Fibroblast of mammary gland (primary cell): ENCODE results near the gene PNMA8B.
"Not testable (repeated sequence)": the region's sequence is repeated elsewhere in the genome, so short reads cannot be mapped to it uniquely, and the experiment has no call there.

Source experiments
- DNase-seq: peaks from one replicate; pipeline ENCODE4 v3.0.0-alpha.2; 2010; ENCODE audit warnings: low read depth
- H3K4me3 ChIP-seq: 2 replicates; pipeline ENCODE4 v1.5.1; 2011; ENCODE audit warnings: low read depth, mild to moderate bottlenecking, low read length, moderate library complexity; ENCODE audit not compliant: control insufficient read depth
- TF ChIP-seq, protein P1 (sequence below): conservative IDR thresholded peaks from 2 replicates; pipeline ENCODE4 v1.5.1; 2011; ENCODE audit warnings: low read depth, low read length, inconsistent platforms; ENCODE audit not compliant: control insufficient read depth, insufficient read depth

Gene PNMA8B

DNA sequence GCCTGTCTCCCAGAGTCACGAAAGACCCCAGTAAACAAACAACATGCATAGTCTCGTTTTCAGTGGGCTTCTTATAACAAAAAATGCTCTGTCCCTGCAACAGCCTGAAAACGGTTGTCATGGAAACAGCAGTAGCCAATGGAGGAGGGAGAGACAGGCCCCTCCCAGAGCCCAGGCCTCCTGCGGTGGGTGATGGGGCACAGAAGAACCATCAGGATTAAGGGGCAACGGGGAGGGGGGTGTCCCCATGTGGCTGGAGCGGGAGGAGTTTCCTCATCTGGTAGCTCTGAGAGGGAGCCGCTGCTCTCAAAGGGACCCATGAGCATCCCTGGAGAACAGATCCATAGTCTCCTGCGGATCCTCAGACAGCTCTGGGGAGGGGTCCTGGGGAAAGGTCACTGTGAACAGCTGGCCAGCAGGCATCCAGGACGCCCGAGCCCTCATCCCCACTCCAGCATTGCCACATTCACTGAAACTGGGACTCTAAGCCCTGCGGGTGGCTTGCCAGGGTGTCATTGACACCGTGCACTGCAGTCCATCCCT, 37.5 kb upstream of the PNMA8B start:
- no peak overlapping the region for H3K4me3 ChIP-seq
- TF ChIP-seq, protein P1, sequence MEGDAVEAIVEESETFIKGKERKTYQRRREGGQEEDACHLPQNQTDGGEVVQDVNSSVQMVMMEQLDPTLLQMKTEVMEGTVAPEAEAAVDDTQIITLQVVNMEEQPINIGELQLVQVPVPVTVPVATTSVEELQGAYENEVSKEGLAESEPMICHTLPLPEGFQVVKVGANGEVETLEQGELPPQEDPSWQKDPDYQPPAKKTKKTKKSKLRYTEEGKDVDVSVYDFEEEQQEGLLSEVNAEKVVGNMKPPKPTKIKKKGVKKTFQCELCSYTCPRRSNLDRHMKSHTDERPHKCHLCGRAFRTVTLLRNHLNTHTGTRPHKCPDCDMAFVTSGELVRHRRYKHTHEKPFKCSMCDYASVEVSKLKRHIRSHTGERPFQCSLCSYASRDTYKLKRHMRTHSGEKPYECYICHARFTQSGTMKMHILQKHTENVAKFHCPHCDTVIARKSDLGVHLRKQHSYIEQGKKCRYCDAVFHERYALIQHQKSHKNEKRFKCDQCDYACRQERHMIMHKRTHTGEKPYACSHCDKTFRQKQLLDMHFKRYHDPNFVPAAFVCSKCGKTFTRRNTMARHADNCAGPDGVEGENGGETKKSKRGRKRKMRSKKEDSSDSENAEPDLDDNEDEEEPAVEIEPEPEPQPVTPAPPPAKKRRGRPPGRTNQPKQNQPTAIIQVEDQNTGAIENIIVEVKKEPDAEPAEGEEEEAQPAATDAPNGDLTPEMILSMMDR, result no peak
- no peak for DNase-seq

DNA sequence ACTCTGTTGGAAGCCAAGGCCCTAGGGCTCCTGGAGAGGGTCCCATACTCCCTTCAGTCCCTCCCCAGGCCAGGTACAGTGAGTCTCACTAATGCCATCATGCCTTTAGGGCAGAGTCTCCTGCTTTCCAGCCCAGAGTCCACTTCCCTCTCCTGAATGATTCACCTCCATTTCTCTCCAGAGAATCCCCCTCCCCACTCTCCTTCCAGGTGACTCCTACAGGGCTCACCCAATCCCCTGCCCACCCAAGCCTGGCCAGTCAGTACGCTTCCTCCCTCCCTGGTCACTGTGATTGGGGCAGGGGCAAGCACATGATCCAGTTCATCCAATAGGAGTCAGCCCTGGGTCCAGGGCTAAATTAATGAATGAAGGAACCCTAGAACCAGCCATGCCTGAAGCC, 35.0 kb upstream of the PNMA8B start:
- DNase-seq, result peak; percentile 11
- no peak overlapping the region for H3K4me3 ChIP-seq
- TF ChIP-seq, protein P1, result no peak

DNA sequence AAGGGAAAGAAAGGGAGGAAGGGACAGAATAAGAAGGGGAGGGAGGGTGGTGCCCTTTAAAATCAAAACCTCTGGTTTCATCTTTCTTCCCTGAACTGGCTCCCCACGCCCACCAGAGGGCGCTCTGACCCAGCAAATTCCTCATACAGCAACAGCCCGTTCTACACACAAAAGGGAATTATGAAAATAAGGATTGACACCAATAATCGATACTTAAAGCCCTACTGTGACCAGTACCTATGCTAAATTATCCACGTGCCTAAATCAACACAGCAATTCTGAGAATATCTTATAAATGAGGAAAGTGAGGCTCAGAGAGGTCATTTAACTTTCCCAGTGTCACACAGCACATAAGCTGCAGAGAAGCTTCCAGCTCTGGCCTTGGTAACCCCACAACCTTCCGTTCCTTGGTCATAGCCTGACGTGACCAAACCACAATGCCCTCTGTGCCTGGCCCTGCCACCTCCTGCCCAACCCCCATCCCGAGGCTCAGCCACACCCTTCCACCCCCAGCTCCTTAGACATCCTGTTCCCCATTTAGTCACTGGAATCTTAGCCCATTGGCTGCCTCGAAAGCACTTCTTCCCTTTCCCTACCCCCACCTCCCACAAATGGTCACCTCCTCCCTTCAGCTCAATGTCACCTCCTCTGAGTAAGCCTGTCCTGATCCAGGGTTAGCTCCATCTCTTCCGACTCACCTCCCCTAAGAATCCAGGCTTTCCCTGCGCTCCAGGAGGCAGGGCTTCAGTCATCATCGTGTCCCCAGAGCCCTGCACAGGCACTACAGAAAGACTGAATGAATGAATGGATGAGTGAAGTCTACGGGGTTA, 34.2 kb upstream of the PNMA8B start:
- DNase-seq, result peak; percentile 64
- TF ChIP-seq, protein P1, result peak; percentile 93
- no peak overlapping the region for H3K4me3 ChIP-seq

- DNase-seq, result no peak
- TF ChIP-seq, protein P1, result no peak
- no peak overlapping the region for H3K4me3 ChIP-seq
Observed at GRCh38 chr19:46528601-46529590, 33.2 kb upstream of the PNMA8B start.

DNA sequence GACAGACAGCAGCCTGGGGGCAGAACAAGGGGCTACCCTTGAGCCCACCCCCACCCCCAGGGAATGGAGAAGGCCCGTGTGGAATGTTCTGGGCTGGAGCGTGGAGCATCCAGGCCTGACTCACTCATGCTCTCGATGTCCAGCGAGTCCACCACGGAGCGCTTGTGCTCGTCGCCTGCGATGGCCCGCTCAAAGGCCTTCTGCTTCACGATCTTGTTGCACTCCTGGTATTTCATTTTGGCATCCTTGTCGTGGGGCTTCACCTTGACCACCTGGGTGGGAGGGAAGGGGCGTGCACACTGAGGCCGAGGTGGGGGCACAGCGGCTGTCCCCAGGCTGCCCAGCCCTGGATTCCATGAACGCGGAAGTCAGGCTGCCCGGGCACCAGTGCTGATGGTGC, 31.1 kb upstream of the PNMA8B start:
- not testable (repeated sequence) for H3K4me3 ChIP-seq, DNase-seq

DNA sequence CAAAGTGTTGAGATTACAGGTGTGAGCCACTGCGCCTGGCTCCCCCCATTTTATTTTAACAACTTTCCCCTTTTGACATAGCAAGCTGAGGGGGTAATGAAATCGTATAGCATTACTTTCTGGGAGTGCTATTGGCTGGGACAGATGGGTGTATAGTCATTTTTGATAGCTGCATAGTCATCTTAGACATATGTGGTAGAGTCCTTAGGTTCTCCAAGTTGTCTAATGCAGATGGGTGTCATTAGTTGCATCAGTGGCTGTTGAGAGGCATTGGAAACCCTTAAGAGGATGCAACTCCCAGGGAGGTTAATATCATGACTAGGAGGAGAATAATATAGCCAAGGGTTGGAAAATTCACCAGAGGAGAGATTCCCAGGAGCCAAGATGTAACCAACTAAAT, 28.6 kb upstream of the PNMA8B start:
- no peak overlapping the region for H3K4me3 ChIP-seq
- TF ChIP-seq, protein P1, result no peak
- no peak for DNase-seq

- H3K4me3 ChIP-seq, DNase-seq: not testable (repeated sequence)
Observed at GRCh38 chr19:46522988-46523387, 27.3 kb upstream of the PNMA8B start.
